Keratinocyte (primary cell): ENCODE results near the gene ERG28. TPM values are rescaled to one million over a fixed set of nuclear protein-coding genes. Genes with fewer than 3 reads are reported as not detected.

Source experiments
- DNase-seq: peaks from one replicate; pipeline ENCODE4 v3.0.0-alpha.2; 2011; ENCODE audit warnings: low read depth, missing footprints, low spot score
- FAIRE-seq: peaks from 2 replicates; lab custom pipeline; 2011; peaks lifted over from hg19 to GRCh38; lab: Jason Lieb, UNC
- H2AFZ ChIP-seq: 2 replicates; pipeline ENCODE4 v1.6.0; 2012; ENCODE audit warnings: low read length, control low read depth, inconsistent platforms; ENCODE audit not compliant: control insufficient read depth
- H3K27ac ChIP-seq: 2 replicates; pipeline ENCODE4 v1.5.1; 2011; ENCODE audit warnings: low read length; ENCODE audit not compliant: control insufficient read depth, insufficient read depth
- H3K27me3 ChIP-seq: 3 replicates; pipeline ENCODE4 v1.6.0; 2011; ENCODE audit warnings: low read length; ENCODE audit not compliant: control insufficient read depth, insufficient read depth; ENCODE audit errors: extremely low read depth
- H3K36me3 ChIP-seq, 2 experiments: 2 replicates in 1 of 2; 3 replicates in 1 of 2; pipeline ENCODE4 v1.5.1; 2011; ENCODE audit warnings: low read length in 2 of 2, mild to moderate bottlenecking in 1 of 2; ENCODE audit not compliant: control insufficient read depth in 2 of 2, insufficient read depth in 2 of 2; ENCODE audit errors: extremely low read depth in 1 of 2
- H3K4me1 ChIP-seq: 3 replicates; pipeline ENCODE4 v1.5.1; 2011; ENCODE audit warnings: low read length; ENCODE audit not compliant: control insufficient read depth, insufficient read depth; ENCODE audit errors: extremely low read depth
- H3K4me2 ChIP-seq: 3 replicates; pipeline ENCODE4 v1.6.0; 2011; ENCODE audit warnings: low read depth, low read length; ENCODE audit not compliant: control insufficient read depth, insufficient read depth; ENCODE audit errors: extremely low read depth
- H3K4me3 ChIP-seq, 3 experiments: fragments of 200-600 bp in 1 of 3; sonication (generic) in 1 of 3; 2 replicates in 2 of 3; 3 replicates in 1 of 3; pipeline ENCODE4 v1.5.1; 2011 to 2016; ENCODE audit warnings: low read length in 3 of 3, mild to moderate bottlenecking in 3 of 3, control low read depth in 2 of 3, inconsistent platforms in 1 of 3, low read depth in 1 of 3, mixed read lengths in 1 of 3, mixed run types in 1 of 3, moderate library complexity in 1 of 3; ENCODE audit not compliant: control insufficient read depth in 2 of 3, insufficient read depth in 2 of 3; ENCODE audit errors: extremely low read depth in 1 of 3
- H3K79me2 ChIP-seq: 2 replicates; pipeline ENCODE4 v1.6.0; 2012; ENCODE audit warnings: low read length; ENCODE audit not compliant: control insufficient read depth, insufficient read depth
- H3K9ac ChIP-seq: 3 replicates; pipeline ENCODE4 v1.6.0; 2011; ENCODE audit warnings: low read length; ENCODE audit not compliant: control insufficient read depth, insufficient read depth; ENCODE audit errors: extremely low read depth
- H3K9me1 ChIP-seq: 3 replicates; pipeline ENCODE4 v1.6.0; 2011; ENCODE audit warnings: low read length; ENCODE audit not compliant: control insufficient read depth, insufficient read depth; ENCODE audit errors: extremely low read depth
- H3K9me3 ChIP-seq: 2 replicates; pipeline ENCODE4 v1.5.1; 2012; ENCODE audit warnings: low read depth, low read length; ENCODE audit not compliant: control insufficient read depth
- H4K20me1 ChIP-seq: 3 replicates; pipeline ENCODE4 v1.6.0; 2011; ENCODE audit warnings: low read length; ENCODE audit not compliant: control insufficient read depth, insufficient read depth; ENCODE audit errors: extremely low read depth
- EZH2 ChIP-seq: IDR thresholded peaks from one replicate; pipeline ENCODE4 v1.6.1; 2012; ENCODE audit warnings: inconsistent platforms, mild to moderate bottlenecking, low read length, moderate library complexity
- dilution Hi-C: fragments of 300-500 bp; cut with MboI; formaldehyde crosslinking; loops from one replicate; pipeline ENCODE4 v1.7.0; 2020; ENCODE audit warnings: low sequenced_read_pairs; ENCODE audit not compliant: extremely low pct_ligation_motif_present
- polyA plus RNA-seq, 5 experiments: library from polyadenylated mRNA; depleted of rRNA in 3 of 5; stranded (reverse) in 3 of 5; stranded (forward) in 1 of 5; unstranded in 1 of 5; fragments of >200 nt; gene quantifications; 1 replicate in 1 of 5; 2 replicates in 3 of 5; 3 replicates in 1 of 5; pipeline versions ENCODE4 v1.2.1 to v1.2.3, GENCODE V29; 2011 to 2012; ENCODE audit warnings: missing spikeins in 2 of 5, low read depth in 1 of 5, low replicate concordance in 1 of 5
- TF ChIP-seq, protein P1 (sequence below), 3 experiments: IDR thresholded peaks in 1 of 3; conservative IDR thresholded peaks in 1 of 3; optimal IDR thresholded peaks in 1 of 3; 2 replicates in 2 of 3; 3 replicates in 1 of 3; pipeline versions ENCODE3 to v1.5.1; 2011; ENCODE audit warnings: low read length in 3 of 3, mild to moderate bottlenecking in 3 of 3, moderate library complexity in 2 of 3, control low read depth in 1 of 3, inconsistent platforms in 1 of 3; ENCODE audit not compliant: insufficient read depth in 2 of 3; ENCODE audit errors: extremely low read depth in 1 of 3

Gene ERG28
- polyA plus RNA-seq, 1 donor (not counting 4 experiments of a cell fraction or from before 2014, with no cell fraction given), result 59.8 TPM

GRCh38 chr14:75661499-75661814 is 781 bp upstream of the ERG28 start:
- H2AFZ ChIP-seq, result peak overlapping the region; percentile 95
- H3K9me1 ChIP-seq, result no peaks in the 10 kb centered on the region
- peak overlapping the region; percentile 88 for H3K4me2 ChIP-seq
- no peaks in the 10 kb centered on the region for H4K20me1 ChIP-seq
- dilution Hi-C loops, result no loop called here
- no peak for TF ChIP-seq EZH2
- TF ChIP-seq, protein P1, sequence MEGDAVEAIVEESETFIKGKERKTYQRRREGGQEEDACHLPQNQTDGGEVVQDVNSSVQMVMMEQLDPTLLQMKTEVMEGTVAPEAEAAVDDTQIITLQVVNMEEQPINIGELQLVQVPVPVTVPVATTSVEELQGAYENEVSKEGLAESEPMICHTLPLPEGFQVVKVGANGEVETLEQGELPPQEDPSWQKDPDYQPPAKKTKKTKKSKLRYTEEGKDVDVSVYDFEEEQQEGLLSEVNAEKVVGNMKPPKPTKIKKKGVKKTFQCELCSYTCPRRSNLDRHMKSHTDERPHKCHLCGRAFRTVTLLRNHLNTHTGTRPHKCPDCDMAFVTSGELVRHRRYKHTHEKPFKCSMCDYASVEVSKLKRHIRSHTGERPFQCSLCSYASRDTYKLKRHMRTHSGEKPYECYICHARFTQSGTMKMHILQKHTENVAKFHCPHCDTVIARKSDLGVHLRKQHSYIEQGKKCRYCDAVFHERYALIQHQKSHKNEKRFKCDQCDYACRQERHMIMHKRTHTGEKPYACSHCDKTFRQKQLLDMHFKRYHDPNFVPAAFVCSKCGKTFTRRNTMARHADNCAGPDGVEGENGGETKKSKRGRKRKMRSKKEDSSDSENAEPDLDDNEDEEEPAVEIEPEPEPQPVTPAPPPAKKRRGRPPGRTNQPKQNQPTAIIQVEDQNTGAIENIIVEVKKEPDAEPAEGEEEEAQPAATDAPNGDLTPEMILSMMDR (optimal IDR thresholded peaks at IDR 0.05 in 1 of 3, IDR thresholded peaks at IDR 0.05 in 1 of 3, conservative IDR thresholded peaks at IDR 0.05 in 1 of 3; ENCODE audit: extremely low read depth in 1 of 3, insufficient read depth in 2 of 3, low read length in 3 of 3), result no peak
- FAIRE-seq (no peak), DNase-seq (no peak)
- no peaks in the 10 kb centered on the region for H3K9me3 ChIP-seq
- peak overlapping the region; percentile 63 for H3K27ac ChIP-seq
- peak overlapping the region; percentile 69 to 97 (median 93) for H3K4me3 ChIP-seq
- peak overlapping the region; percentile 88 for H3K9ac ChIP-seq
- H3K36me3 ChIP-seq, result peaks cover 0 to 10% of the 10 kb centered on the region in 2 experiments
- H3K4me1 ChIP-seq, result peaks cover 14% of the 10 kb centered on the region
- no peaks in the 10 kb centered on the region for H3K27me3 ChIP-seq
- peaks cover 39% of the 10 kb centered on the region for H3K79me2 ChIP-seq

DNA sequence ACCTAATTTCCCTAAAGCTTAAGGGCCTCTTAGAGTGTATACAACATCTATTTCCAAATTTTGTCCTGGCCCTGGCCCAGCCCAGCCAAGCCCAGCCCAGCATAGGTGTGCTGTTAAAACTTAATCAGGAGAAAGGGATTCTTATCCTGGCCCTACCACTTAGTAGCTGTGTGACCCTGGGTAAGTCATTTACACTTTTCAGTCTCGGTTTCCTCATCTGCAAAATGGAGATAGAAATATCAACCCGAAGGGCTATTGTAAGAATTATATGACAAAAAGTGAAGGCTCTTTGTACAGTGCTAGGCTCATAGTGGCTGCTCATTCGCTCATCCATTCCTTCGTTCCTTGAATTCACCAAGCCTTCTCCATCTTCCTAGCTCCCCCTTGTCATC is 442 bp downstream of the ERG28 start:
- peak overlapping the region; percentile 75 for H2AFZ ChIP-seq
- TF ChIP-seq, protein P1 (optimal IDR thresholded peaks at IDR 0.05 in 1 of 3, IDR thresholded peaks at IDR 0.05 in 1 of 3, conservative IDR thresholded peaks at IDR 0.05 in 1 of 3; ENCODE audit: extremely low read depth in 1 of 3, insufficient read depth in 2 of 3, low read length in 3 of 3), result no peak
- TF ChIP-seq EZH2, result no peak
- peak overlapping the region; percentile 93 for H3K4me2 ChIP-seq
- H3K79me2 ChIP-seq, result peaks cover 39% of the 10 kb centered on the region
- FAIRE-seq (peak; percentile 39), DNase-seq (no peak)
- peak overlapping the region; percentile 69 to 97 (median 93) for H3K4me3 ChIP-seq
- H3K9me1 ChIP-seq, result no peaks in the 10 kb centered on the region
- dilution Hi-C loops, result no loop called here
- peaks cover under 1 to 12% of the 10 kb centered on the region in 2 experiments for H3K36me3 ChIP-seq
- no peaks in the 10 kb centered on the region for H3K27me3 ChIP-seq
- peak overlapping the region; percentile 88 for H3K9ac ChIP-seq
- no peaks in the 10 kb centered on the region for H3K9me3 ChIP-seq
- peaks cover 14% of the 10 kb centered on the region for H3K4me1 ChIP-seq
- H3K27ac ChIP-seq, result peak overlapping the region; percentile 63
- H4K20me1 ChIP-seq, result no peaks in the 10 kb centered on the region
